ENCODE data around the gene DPH5.

GRCh38 chr1:101004061-101004460 is 21.5 kb downstream of the DPH5 start:
- no peak for TF ChIP-seq SP1 (IDR thresholded peaks at IDR 0.05)
- TF ChIP-seq ZNF384 (IDR thresholded peaks at IDR 0.05): no peak
- no peak for TF ChIP-seq FOXA1 (IDR thresholded peaks at IDR 0.05)
- no peak for TF ChIP-seq NFRKB (IDR thresholded peaks at IDR 0.05)
- TF ChIP-seq ARNT (IDR thresholded peaks at IDR 0.05): no peak
- no peak for TF ChIP-seq SUZ12 (IDR thresholded peaks at IDR 0.05)
- no peak for TF ChIP-seq FOXM1 (IDR thresholded peaks at IDR 0.05; ENCODE audit: borderline replicate concordance)
- TF ChIP-seq ELF4 (IDR thresholded peaks at IDR 0.05): no peak
- TF ChIP-seq PKNOX1 (IDR thresholded peaks at IDR 0.05): no peak
